ENCODE measurements around the gene CHM. TPM values are rescaled to one million over a fixed set of nuclear protein-coding genes. Genes with fewer than 3 reads are reported as not detected.

CHM gene
- total RNA-seq, 1 donor from 2014 or later, result 33.3 TPM

GRCh38 chrX:86061407-86061806, 14.0 kb upstream of the CHM start:
- Histone ChIP-seq H3K4me1 (ENCODE audit: insufficient read depth, low read length) (no peaks in the 10 kb centered on the region), H2AFZ (ENCODE audit: low read depth, low read length) (no peak overlapping the region), H3K79me2 (ENCODE audit: insufficient read depth, low read length) (no peaks in the 10 kb centered on the region), H3K36me3 (ENCODE audit: insufficient read depth, low read length) (no peaks in the 10 kb centered on the region), H3K27ac (ENCODE audit: low read depth, low read length) (no peak overlapping the region), H3K4me2 (ENCODE audit: low read length) (no peak overlapping the region), H3K9ac (ENCODE audit: low read length) (no peak overlapping the region), H4K20me1 (ENCODE audit: insufficient read depth, low read length) (no peaks in the 10 kb centered on the region), H3K4me3 (ENCODE audit: insufficient read depth, low read depth, low read length) (no peak overlapping the region), H3K27me3 (ENCODE audit: insufficient read depth, low read length) (no peaks in the 10 kb centered on the region), H3K9me3 (ENCODE audit: insufficient read depth, low read depth, low read length) (no peaks in the 10 kb centered on the region)
- TF ChIP-seq CTCF (IDR thresholded peaks at IDR 0.05; ENCODE audit: insufficient read depth, low read depth, low read length) (no peak), EZH2 (IDR thresholded peaks at IDR 0.05; ENCODE audit: insufficient read depth, low read length) (no peak)
- no peak for FAIRE-seq
- DNase-seq (ENCODE audit: low read depth), result no peak
- H3K36me3 Mint-ChIP-seq (ENCODE audit: low read depth, unreplicated experiment), result no peaks in the 10 kb centered on the region
- no peak overlapping the region for H3K4me3 Mint-ChIP-seq (ENCODE audit: unreplicated experiment)
- H3K9me3 Mint-ChIP-seq (ENCODE audit: unreplicated experiment), result no peaks in the 10 kb centered on the region
- H3K4me1 Mint-ChIP-seq (ENCODE audit: low read depth, unreplicated experiment), result no peaks in the 10 kb centered on the region
- H3K27ac Mint-ChIP-seq (ENCODE audit: unreplicated experiment), result no peak overlapping the region
- no peaks in the 10 kb centered on the region for H3K27me3 Mint-ChIP-seq (ENCODE audit: low read depth, unreplicated experiment)

GRCh38 chrX:86051741-86052140, 4.4 kb upstream of the CHM start:
- FAIRE-seq (peak; percentile 50), DNase-seq (ENCODE audit: low read depth) (no peak)
- no peak overlapping the region for H3K4me3 Mint-ChIP-seq (ENCODE audit: unreplicated experiment)
- no peak overlapping the region for H3K4me2 ChIP-seq (ENCODE audit: low read length)
- no peaks in the 10 kb centered on the region for H3K9me3 ChIP-seq (ENCODE audit: insufficient read depth, low read depth, low read length)
- H3K27me3 Mint-ChIP-seq (ENCODE audit: low read depth, unreplicated experiment), result no peaks in the 10 kb centered on the region
- H2AFZ ChIP-seq (ENCODE audit: low read depth, low read length), result no peak overlapping the region
- H3K27me3 ChIP-seq (ENCODE audit: insufficient read depth, low read length), result no peaks in the 10 kb centered on the region
- no peaks in the 10 kb centered on the region for H4K20me1 ChIP-seq (ENCODE audit: insufficient read depth, low read length)
- H3K36me3 ChIP-seq (ENCODE audit: insufficient read depth, low read length), result no peaks in the 10 kb centered on the region
- H3K27ac ChIP-seq (ENCODE audit: low read depth, low read length), result no peak overlapping the region
- no peaks in the 10 kb centered on the region for H3K36me3 Mint-ChIP-seq (ENCODE audit: low read depth, unreplicated experiment)
- no peaks in the 10 kb centered on the region for H3K4me1 ChIP-seq (ENCODE audit: insufficient read depth, low read length)
- H3K79me2 ChIP-seq (ENCODE audit: insufficient read depth, low read length), result peaks cover 3% of the 10 kb centered on the region
- TF ChIP-seq EZH2 (IDR thresholded peaks at IDR 0.05; ENCODE audit: insufficient read depth, low read length) (no peak), CTCF (IDR thresholded peaks at IDR 0.05; ENCODE audit: insufficient read depth, low read depth, low read length) (no peak)
- H3K27ac Mint-ChIP-seq (ENCODE audit: unreplicated experiment), result no peak overlapping the region
- no peak overlapping the region for H3K4me3 ChIP-seq (ENCODE audit: insufficient read depth, low read depth, low read length)
- peaks cover 4% of the 10 kb centered on the region for H3K9me3 Mint-ChIP-seq (ENCODE audit: unreplicated experiment)
- H3K4me1 Mint-ChIP-seq (ENCODE audit: low read depth, unreplicated experiment), result no peaks in the 10 kb centered on the region
- H3K9ac ChIP-seq (ENCODE audit: low read length), result no peak overlapping the region

- H3K36me3 Mint-ChIP-seq (ENCODE audit: low read depth, unreplicated experiment), result no peaks in the 10 kb centered on the region
- Histone ChIP-seq H3K27me3 (ENCODE audit: insufficient read depth, low read length) (no peaks in the 10 kb centered on the region), H3K79me2 (ENCODE audit: insufficient read depth, low read length) (peaks cover 42% of the 10 kb centered on the region), H3K4me3 (ENCODE audit: insufficient read depth, low read depth, low read length) (peak overlapping the region; percentile 91), H3K9ac (ENCODE audit: low read length) (peak overlapping the region; percentile 97), H4K20me1 (ENCODE audit: insufficient read depth, low read length) (no peaks in the 10 kb centered on the region), H3K27ac (ENCODE audit: low read depth, low read length) (peak overlapping the region; percentile 96), H2AFZ (ENCODE audit: low read depth, low read length) (peak overlapping the region; percentile 78), H3K4me1 (ENCODE audit: insufficient read depth, low read length) (peaks cover 8% of the 10 kb centered on the region), H3K9me3 (ENCODE audit: insufficient read depth, low read depth, low read length) (no peaks in the 10 kb centered on the region), H3K4me2 (ENCODE audit: low read length) (peak overlapping the region; percentile 91), H3K36me3 (ENCODE audit: insufficient read depth, low read length) (no peaks in the 10 kb centered on the region)
- DNase-seq (ENCODE audit: low read depth) (no peak), FAIRE-seq (no peak)
- H3K9me3 Mint-ChIP-seq (ENCODE audit: unreplicated experiment), result no peaks in the 10 kb centered on the region
- no peak for TF ChIP-seq EZH2 (IDR thresholded peaks at IDR 0.05; ENCODE audit: insufficient read depth, low read length)
- no peaks in the 10 kb centered on the region for H3K4me1 Mint-ChIP-seq (ENCODE audit: low read depth, unreplicated experiment)
- no peak overlapping the region for H3K27ac Mint-ChIP-seq (ENCODE audit: unreplicated experiment)
- H3K27me3 Mint-ChIP-seq (ENCODE audit: low read depth, unreplicated experiment), result no peaks in the 10 kb centered on the region
- H3K4me3 Mint-ChIP-seq (ENCODE audit: unreplicated experiment), result no peak overlapping the region
Measured at GRCh38 chrX:86047936-86048280, 550 bp upstream of the CHM start.
